ENCODE measurements around the gene EIF1AX. TPM values are rescaled to one million over a fixed set of nuclear protein-coding genes. Genes with fewer than 3 reads are reported as not detected.

The EIF1AX gene
- total RNA-seq, 3 donors from 2014 or later (not counting 1 experiment from before 2014, with no cell fraction given): 31.6 to 57.2 (median 31.7) TPM

DNA sequence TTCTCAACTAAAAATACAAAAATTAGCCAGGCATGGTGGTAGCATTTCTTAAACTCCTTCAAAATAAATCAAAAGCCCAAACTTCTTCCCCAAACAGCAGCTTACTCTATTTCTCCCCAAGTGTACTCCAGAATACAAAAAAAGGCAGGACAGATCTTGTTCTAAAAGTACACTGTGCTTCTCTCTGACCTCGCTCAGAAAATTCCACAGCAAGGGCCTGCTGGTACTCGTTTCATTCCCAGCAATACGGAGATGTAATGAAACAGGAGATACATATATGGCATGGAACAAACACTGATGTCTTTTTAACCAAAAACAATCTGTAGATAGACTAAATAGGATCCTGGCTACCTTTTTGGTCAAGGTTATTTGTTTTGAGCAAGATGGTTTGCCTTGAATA is 50.1 kb downstream of the EIF1AX start:
- ATAC-seq (no peak), DNase-seq (no peak)
- TF ChIP-seq, protein P1, sequence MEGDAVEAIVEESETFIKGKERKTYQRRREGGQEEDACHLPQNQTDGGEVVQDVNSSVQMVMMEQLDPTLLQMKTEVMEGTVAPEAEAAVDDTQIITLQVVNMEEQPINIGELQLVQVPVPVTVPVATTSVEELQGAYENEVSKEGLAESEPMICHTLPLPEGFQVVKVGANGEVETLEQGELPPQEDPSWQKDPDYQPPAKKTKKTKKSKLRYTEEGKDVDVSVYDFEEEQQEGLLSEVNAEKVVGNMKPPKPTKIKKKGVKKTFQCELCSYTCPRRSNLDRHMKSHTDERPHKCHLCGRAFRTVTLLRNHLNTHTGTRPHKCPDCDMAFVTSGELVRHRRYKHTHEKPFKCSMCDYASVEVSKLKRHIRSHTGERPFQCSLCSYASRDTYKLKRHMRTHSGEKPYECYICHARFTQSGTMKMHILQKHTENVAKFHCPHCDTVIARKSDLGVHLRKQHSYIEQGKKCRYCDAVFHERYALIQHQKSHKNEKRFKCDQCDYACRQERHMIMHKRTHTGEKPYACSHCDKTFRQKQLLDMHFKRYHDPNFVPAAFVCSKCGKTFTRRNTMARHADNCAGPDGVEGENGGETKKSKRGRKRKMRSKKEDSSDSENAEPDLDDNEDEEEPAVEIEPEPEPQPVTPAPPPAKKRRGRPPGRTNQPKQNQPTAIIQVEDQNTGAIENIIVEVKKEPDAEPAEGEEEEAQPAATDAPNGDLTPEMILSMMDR (IDR thresholded peaks at IDR 0.05): no peak
- H3K27me3 Mint-ChIP-seq (ENCODE audit: low read depth in 2 of 2): peaks cover 0 to 7% of the 10 kb centered on the region in 2 donors
- Histone ChIP-seq H3K36me3 (ENCODE audit: control insufficient read depth, insufficient read depth, low read length) (no peaks in the 10 kb centered on the region), H3K4me1 (ENCODE audit: control insufficient read depth, insufficient read depth, low read length) (no peaks in the 10 kb centered on the region), H3K27me3 (ENCODE audit: control insufficient read depth, insufficient read depth, low read length) (no peaks in the 10 kb centered on the region), H3K9me3 (ENCODE audit: control insufficient read depth, insufficient read depth, low read length) (no peaks in the 10 kb centered on the region), H3K4me3 (ENCODE audit: low read length) (no peak overlapping the region), H3K27ac (ENCODE audit: low read length) (no peak overlapping the region)
- intact Hi-C loops (cut with micrococcal nuclease): no loop called here
- no peaks in the 10 kb centered on the region for H3K36me3 Mint-ChIP-seq
- no peaks in the 10 kb centered on the region for H3K4me1 Mint-ChIP-seq
- H3K9me3 Mint-ChIP-seq: no peaks in the 10 kb centered on the region
- no peak overlapping the region for H3K27ac Mint-ChIP-seq
- no peak overlapping the region for H3K4me3 Mint-ChIP-seq
- 89% methylated on average over 2 of the region's 3 CpGs for WGBS (ENCODE audit: insufficient coverage)

DNA sequence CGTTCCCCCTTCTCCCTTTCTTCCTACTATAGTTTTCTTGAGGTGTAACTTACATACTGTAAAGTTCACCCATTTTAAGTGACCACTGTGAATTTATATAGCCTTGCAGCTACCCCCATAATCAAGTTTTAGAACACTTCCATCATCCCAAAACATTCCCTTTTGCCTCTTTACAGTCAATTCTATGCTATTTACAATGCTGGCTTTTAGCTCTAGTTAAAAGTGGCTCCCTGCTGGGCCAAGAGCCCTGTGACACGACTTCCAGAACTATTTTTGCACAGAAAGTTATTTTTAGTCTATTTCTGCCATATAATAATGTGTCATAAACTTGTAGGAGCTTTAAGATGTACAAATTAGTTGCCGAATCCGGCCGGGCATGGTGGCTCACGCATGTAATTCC is 51.8 kb downstream of the EIF1AX start:
- Histone ChIP-seq H3K9me3 (ENCODE audit: control insufficient read depth, insufficient read depth, low read length) (no peaks in the 10 kb centered on the region), H3K27me3 (ENCODE audit: control insufficient read depth, insufficient read depth, low read length) (no peaks in the 10 kb centered on the region), H3K27ac (ENCODE audit: low read length) (no peak overlapping the region), H3K4me3 (ENCODE audit: low read length) (no peak overlapping the region), H3K36me3 (ENCODE audit: control insufficient read depth, insufficient read depth, low read length) (no peaks in the 10 kb centered on the region), H3K4me1 (ENCODE audit: control insufficient read depth, insufficient read depth, low read length) (no peaks in the 10 kb centered on the region)
- H3K27me3 Mint-ChIP-seq (ENCODE audit: low read depth in 2 of 2): peaks cover 0 to 7% of the 10 kb centered on the region in 2 donors
- intact Hi-C loops (cut with micrococcal nuclease): no loop called here
- no peaks in the 10 kb centered on the region for H3K36me3 Mint-ChIP-seq
- ATAC-seq: no peak
- H3K27ac Mint-ChIP-seq: no peak overlapping the region
- no peaks in the 10 kb centered on the region for H3K9me3 Mint-ChIP-seq
- H3K4me3 Mint-ChIP-seq: no peak overlapping the region
- H3K4me1 Mint-ChIP-seq: no peaks in the 10 kb centered on the region
- DNase-seq: no peak
- WGBS (ENCODE audit: insufficient coverage): 100% methylated on average over 4 of the region's 6 CpGs
- TF ChIP-seq, protein P1 (IDR thresholded peaks at IDR 0.05): no peak

DNA sequence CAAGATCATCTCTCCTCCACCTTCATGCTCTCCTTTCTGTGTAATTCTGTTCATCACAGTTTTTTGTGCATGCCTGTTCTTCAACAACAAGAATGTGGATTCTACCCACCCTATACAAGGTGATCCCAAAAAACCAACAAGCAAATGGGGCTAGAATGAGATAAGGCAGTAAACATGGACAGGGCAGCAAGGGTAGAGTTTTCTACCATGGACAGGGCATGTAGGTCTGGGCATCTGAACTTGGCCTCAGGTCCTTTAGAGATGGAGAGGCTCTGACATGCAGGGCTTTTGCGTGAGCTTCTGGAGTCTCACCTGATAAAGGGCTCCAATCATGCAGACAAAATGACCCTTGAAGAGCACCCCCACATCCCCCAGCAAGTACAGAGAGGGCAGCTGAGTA is 61.4 kb downstream of the EIF1AX start:
- Histone ChIP-seq H3K36me3 (ENCODE audit: control insufficient read depth, insufficient read depth, low read length) (no peaks in the 10 kb centered on the region), H3K4me1 (ENCODE audit: control insufficient read depth, insufficient read depth, low read length) (no peaks in the 10 kb centered on the region), H3K4me3 (ENCODE audit: low read length) (no peak overlapping the region), H3K27me3 (ENCODE audit: control insufficient read depth, insufficient read depth, low read length) (no peaks in the 10 kb centered on the region), H3K27ac (ENCODE audit: low read length) (no peak overlapping the region), H3K9me3 (ENCODE audit: control insufficient read depth, insufficient read depth, low read length) (no peaks in the 10 kb centered on the region)
- no peaks in the 10 kb centered on the region for H3K27me3 Mint-ChIP-seq (ENCODE audit: low read depth in 2 of 2)
- no CpG with 5 or more reads among the region's 1 CpG for WGBS (ENCODE audit: insufficient coverage)
- no peak overlapping the region for H3K4me3 Mint-ChIP-seq
- ATAC-seq (no peak), DNase-seq (no peak)
- no peaks in the 10 kb centered on the region for H3K4me1 Mint-ChIP-seq
- intact Hi-C loops (cut with micrococcal nuclease): no loop called here
- TF ChIP-seq, protein P1 (IDR thresholded peaks at IDR 0.05): no peak
- no peaks in the 10 kb centered on the region for H3K9me3 Mint-ChIP-seq
- H3K27ac Mint-ChIP-seq: no peak overlapping the region
- H3K36me3 Mint-ChIP-seq: no peaks in the 10 kb centered on the region

Other genes starting within 250 kb of the EIF1AX start
- gene BCLAF3, start 150.8 kb downstream of the EIF1AX start, total RNA-seq: 10 to 100 TPM; 16.5 to 20.8 (median 20.1) TPM
- 1 to 10 TPM in 1 of 3 donors, under 1 TPM in 1, not detected in 1; 0.09 to 1.5 TPM for gene MAP7D2, start 24.9 kb downstream of the EIF1AX start, total RNA-seq
- 10 to 100 TPM; 62.1 to 82.9 (median 79.4) TPM for gene RPS6KA3, start 125.1 kb upstream of the EIF1AX start, total RNA-seq

All from natural killer cell (primary cell).